ENCODE results near the gene DDX25.
"Not testable (repeated sequence)": the region's sequence is repeated elsewhere in the genome, so short reads cannot be mapped to it uniquely, and the experiment has no call there.

The DDX25 gene

DNA sequence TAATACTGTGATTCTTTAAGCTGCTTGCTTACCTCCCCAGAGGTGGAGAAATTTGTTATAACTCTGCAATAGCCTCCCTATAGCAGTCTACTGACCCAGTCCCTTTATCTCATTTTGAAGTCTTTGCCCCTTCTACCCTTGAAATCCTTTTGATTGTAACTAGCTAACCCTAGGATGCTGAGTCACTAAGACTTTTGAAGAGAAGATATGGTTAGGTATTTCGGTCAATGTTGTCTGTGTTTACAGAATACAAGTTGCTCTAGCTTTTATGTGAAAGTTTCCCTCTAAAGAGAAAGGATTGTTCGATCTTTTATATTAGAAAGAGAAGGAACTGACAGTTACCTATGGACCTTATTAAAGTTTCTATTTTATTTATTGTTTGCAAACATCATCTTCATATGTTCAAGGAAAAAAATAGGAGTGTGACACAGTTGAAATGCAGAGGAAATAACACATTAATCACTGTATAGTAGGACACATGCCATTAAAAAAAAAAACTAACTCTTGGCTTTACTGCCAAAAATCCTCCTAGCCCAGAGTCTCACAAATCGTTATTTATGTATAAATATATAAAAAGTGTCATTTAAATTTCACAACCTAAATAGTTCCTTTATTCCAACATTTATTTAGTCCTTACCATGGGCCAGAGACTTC is 13.7 kb upstream of the DDX25 start:
- peaks cover 14% of the 10 kb centered on the region for H3K36me3 Mint-ChIP-seq
- no peak overlapping the region for H3K4me3 Mint-ChIP-seq
- DNase-seq (ENCODE audit: low spot score in 2 of 2), result no peak
- no peaks in the 10 kb centered on the region for H3K9me3 Mint-ChIP-seq
- no peaks in the 10 kb centered on the region for H3K27me3 Mint-ChIP-seq
- peaks cover 18% of the 10 kb centered on the region for H3K4me1 Mint-ChIP-seq
- ATAC-seq (ENCODE audit: low read depth), result no peak
- H3K27ac Mint-ChIP-seq, result peak overlapping the region; percentile 43

DNA sequence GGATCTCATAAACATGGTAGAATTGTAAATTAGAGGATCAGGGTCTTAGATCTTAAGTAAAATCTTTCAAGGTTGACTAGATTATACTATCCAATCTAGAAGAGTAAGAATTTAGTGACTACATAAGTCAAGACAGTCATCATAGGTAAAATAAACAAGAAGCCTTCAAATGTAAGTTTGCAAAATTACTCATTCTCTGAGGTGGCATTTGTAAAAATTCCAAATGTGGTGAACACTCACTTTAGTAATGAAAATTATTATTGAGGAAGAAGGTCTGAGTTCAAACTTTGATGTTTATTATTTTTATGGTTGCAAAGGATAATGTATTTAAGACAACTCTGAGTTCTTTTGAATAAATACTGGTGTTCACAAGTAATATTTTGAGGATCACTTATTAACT is 12.2 kb upstream of the DDX25 start:
- Mint-ChIP-seq H3K4me3 (no peak overlapping the region), H3K4me1 (peaks cover 14% of the 10 kb centered on the region), H3K27me3 (no peaks in the 10 kb centered on the region), H3K27ac (no peak overlapping the region), H3K36me3 (peaks cover 17% of the 10 kb centered on the region), H3K9me3 (no peaks in the 10 kb centered on the region)
- ATAC-seq (ENCODE audit: low read depth) (no peak), DNase-seq (ENCODE audit: low spot score in 2 of 2) (no peak)

DNA sequence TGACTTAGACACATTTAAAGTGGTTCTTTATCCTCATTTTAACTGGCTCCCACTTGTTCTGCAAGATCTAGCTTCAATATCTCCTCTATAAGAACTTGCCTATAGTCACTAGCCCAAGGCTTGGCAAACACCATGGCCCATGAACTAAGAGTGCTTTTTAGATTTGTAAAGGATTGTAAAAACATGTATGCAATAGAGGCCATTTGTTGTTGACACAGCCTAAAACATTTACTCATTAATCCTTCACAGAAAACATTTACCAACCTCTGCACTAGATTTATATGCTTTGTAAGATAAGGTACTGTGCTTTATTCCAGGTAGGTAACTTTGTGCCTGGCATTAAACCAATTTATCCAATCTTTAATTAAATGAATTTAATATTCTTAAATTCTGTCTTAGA is 11.3 kb upstream of the DDX25 start:
- no peak for DNase-seq (ENCODE audit: low spot score in 2 of 2)
- H3K4me1 Mint-ChIP-seq, result peaks cover 12% of the 10 kb centered on the region
- no peak for ATAC-seq (ENCODE audit: low read depth)
- H3K9me3 Mint-ChIP-seq, result no peaks in the 10 kb centered on the region
- no peak overlapping the region for H3K4me3 Mint-ChIP-seq
- no peak overlapping the region for H3K27ac Mint-ChIP-seq
- peaks cover 16% of the 10 kb centered on the region for H3K36me3 Mint-ChIP-seq
- no peaks in the 10 kb centered on the region for H3K27me3 Mint-ChIP-seq

DNA sequence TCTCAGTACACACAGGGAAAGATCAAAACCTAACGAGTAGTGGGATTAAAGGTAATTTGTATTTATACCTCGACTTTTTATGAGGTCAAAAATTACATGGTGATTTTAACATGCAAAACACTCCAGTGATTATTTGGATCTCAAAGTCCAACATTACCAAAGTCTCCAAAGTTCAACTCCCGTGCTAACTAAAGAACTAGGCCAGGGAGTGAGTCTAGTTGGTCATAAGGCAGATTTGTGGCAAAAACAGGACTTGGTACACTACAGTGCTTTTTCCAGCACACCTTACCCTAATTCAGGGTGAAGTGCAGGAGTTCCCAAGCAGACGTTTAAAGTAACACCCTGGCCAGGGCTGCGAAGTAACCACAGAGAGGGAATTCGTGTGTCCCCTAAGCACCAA is 2.4 kb upstream of the DDX25 start:
- H3K27ac Mint-ChIP-seq, result no peak overlapping the region
- H3K36me3 Mint-ChIP-seq, result peaks cover 14% of the 10 kb centered on the region
- peaks cover 10% of the 10 kb centered on the region for H3K27me3 Mint-ChIP-seq
- H3K4me1 Mint-ChIP-seq, result peaks cover 12% of the 10 kb centered on the region
- ATAC-seq (ENCODE audit: low read depth) (no peak), DNase-seq (ENCODE audit: low spot score in 2 of 2) (no peak)
- peak overlapping the region; percentile 59 for H3K4me3 Mint-ChIP-seq
- H3K9me3 Mint-ChIP-seq, result no peaks in the 10 kb centered on the region

DNA sequence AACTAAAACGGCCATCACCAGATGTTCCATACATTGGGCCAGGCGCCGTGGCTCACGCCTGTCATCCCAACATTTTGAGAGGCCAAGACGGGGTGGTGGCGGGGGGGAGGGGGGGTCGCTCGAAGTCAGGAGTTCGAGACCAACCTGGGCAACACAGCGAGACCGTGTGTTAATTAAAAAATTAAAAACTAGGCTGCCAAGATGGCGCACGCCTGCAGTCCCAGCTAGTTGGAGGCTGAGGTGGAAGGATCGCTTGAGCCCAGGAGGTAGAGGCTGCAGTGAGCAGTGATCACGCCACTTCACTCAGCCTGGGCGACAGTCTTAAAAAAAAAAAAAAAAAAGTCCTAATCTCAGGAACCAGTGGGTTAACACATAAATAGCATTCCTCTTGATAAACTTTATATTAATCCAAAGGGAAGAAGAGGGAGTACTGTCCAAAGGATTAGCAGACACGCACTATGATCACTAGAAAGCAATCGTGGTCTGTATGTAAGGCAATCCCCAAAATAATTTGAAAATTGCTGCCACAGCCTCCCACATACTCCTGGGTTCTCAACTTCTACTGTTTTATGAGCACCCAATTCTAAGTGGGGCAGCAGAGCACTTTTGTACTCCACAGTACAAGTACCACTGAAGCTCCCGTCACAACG is 1.9 kb upstream of the DDX25 start:
- H3K4me1 Mint-ChIP-seq, result peaks cover 12% of the 10 kb centered on the region
- H3K27ac Mint-ChIP-seq, result peak overlapping the region; percentile 87
- peaks cover 14% of the 10 kb centered on the region for H3K36me3 Mint-ChIP-seq
- peak overlapping the region; percentile 91 for H3K4me3 Mint-ChIP-seq
- DNase-seq (ENCODE audit: low spot score in 2 of 2) (no peak), ATAC-seq (ENCODE audit: low read depth) (peak; percentile 3)
- H3K27me3 Mint-ChIP-seq, result peaks cover 10% of the 10 kb centered on the region
- no peaks in the 10 kb centered on the region for H3K9me3 Mint-ChIP-seq

DNA sequence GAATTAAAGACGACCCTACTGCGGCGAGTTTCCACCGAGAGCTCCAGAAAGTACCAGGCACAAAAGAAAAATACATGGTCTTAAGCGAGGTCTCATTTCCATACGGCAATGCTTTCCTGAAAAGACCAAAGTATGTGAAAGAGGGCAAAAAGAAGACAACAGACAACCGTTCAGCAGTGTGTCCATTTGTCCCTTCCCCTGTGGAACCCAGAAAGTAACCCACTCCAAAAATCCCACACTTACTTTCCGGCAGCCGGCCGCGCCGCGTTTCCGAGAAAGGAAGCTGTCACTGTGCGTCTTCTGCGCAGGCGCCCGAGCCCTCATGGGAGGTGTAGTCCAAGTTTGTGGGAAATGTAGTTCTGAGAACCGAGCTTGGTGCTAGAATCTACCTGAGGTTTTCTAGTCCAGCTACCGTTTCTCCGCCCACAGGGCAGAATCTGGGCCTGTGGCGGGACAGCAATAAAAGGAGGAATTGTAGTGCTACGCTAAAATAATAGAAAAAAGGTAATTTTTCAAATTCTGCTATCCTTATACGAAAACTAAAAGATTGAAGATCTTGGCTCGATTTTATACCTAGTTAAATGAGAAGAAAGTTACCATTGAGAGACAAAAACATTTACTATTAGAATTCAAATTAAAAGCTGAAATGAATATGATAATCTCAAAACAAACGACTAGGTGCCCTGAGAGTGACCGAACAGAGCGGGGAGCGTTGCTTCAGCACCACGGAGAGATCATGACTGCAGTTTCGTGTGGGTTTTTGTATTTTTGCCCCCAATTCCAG is 1.2 kb upstream of the DDX25 start, which contains the start of gene PUS3:
Gene PUS3, minus strand, starts transcription at position 280 of the 784 bp plus-strand sequence. CDS start 6,922 bp downstream, outside the sequence.
- peak within 1 kb of the TSS; percentile 87 for H3K27ac Mint-ChIP-seq
- no peaks in the 10 kb centered on the region for H3K9me3 Mint-ChIP-seq
- peaks cover 10% of the 10 kb centered on the region for H3K27me3 Mint-ChIP-seq
- H3K36me3 Mint-ChIP-seq, result peaks cover 14% of the 10 kb centered on the region
- ATAC-seq (ENCODE audit: low read depth) (peak; percentile 98), DNase-seq (ENCODE audit: low spot score in 2 of 2) (peak; percentile 72 to 76)
- peaks cover 12% of the 10 kb centered on the region for H3K4me1 Mint-ChIP-seq
- H3K4me3 Mint-ChIP-seq, result peak within 1 kb of the TSS; percentile 91

DNA sequence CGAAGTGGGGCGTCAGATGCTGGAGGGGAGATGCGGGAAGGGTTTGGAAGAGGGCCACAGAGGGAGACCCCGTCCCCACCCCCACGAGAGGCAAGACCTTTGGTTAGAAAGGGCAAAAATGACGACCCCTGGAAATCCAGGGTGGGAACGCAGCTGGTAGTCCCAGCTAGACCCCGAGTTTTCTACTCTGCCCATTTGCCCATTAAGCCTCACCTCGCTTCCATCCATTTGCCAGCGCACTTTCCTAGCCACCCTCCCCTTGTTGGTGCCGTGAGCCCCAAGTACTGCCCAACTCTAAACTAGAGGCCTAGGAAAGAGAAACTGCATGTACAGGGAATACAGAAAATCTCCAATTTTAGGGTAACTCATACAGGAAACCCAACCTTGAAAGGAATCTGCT is 370 bp downstream of the DDX25 start:
- no peak for DNase-seq (ENCODE audit: low spot score in 2 of 2)
- H3K9me3 Mint-ChIP-seq, result no peaks in the 10 kb centered on the region
- peaks cover 9% of the 10 kb centered on the region for H3K36me3 Mint-ChIP-seq
- peaks cover 12% of the 10 kb centered on the region for H3K4me1 Mint-ChIP-seq
- H3K4me3 Mint-ChIP-seq, result peak overlapping the region; percentile 27
- no peak overlapping the region for H3K27ac Mint-ChIP-seq
- no peak for ATAC-seq (ENCODE audit: low read depth)
- peaks cover 10% of the 10 kb centered on the region for H3K27me3 Mint-ChIP-seq

DNA sequence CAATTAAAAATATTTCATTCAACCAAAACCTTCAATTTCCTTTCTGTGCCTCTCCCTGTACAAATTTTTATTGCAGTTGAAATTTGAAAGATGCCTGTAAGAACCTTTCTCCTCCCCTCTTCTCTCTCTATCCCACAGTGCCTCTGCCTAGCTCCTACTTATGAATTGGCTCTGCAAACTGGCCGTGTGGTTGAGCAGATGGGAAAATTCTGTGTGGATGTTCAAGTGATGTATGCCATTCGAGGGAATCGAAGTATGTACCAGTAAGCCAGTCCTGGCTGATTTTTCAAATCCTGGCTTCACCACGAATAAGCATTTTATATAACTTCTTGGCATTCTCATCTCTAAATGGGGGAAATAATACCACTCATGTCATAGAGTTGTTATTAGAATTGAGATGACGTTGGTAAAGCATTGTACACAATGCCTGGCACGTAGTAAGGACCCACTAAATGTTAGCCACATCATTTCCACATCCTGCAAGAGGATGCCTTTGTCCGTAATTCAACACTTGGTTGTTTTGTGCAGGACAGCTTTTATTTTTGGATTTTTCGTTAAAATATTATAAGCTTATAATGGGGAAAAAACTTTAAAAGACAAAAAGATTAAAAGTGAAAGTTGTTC is 6.0 kb downstream of the DDX25 start:
- H3K4me1 Mint-ChIP-seq, result no peaks in the 10 kb centered on the region
- no peaks in the 10 kb centered on the region for H3K9me3 Mint-ChIP-seq
- H3K27ac Mint-ChIP-seq, result no peak overlapping the region
- H3K27me3 Mint-ChIP-seq, result peaks cover 15% of the 10 kb centered on the region
- no peaks in the 10 kb centered on the region for H3K36me3 Mint-ChIP-seq
- no peak overlapping the region for H3K4me3 Mint-ChIP-seq
- ATAC-seq (ENCODE audit: low read depth) (no peak), DNase-seq (ENCODE audit: low spot score in 2 of 2) (no peak)

DNA sequence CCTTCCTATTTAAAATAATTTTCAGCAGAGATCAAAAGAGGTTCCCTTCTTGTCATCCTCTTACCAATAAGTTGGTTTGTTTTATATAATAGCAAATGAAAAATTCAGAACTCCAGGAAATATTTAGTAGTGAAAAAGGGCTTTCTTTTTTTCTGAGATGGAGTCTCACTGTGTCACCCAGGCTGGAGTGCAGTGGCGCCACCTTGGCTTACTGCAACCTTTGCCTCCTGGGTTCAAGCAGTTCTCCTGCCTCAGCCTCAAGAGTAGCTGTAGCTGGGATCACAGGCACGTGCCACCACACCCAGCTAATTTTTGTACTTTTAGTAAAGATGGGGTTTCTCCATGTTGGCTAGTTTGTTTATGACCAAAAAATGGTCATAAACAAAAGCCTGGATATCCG is 10.3 kb downstream of the DDX25 start:
- not testable (repeated sequence) for H3K27ac Mint-ChIP-seq; DNase-seq (ENCODE audit: low spot score in 2 of 2); H3K36me3 Mint-ChIP-seq; H3K4me1 Mint-ChIP-seq; H3K9me3 Mint-ChIP-seq; H3K4me3 Mint-ChIP-seq; ATAC-seq (ENCODE audit: low read depth)
- peaks cover 18% of the 10 kb centered on the region for H3K27me3 Mint-ChIP-seq

DNA sequence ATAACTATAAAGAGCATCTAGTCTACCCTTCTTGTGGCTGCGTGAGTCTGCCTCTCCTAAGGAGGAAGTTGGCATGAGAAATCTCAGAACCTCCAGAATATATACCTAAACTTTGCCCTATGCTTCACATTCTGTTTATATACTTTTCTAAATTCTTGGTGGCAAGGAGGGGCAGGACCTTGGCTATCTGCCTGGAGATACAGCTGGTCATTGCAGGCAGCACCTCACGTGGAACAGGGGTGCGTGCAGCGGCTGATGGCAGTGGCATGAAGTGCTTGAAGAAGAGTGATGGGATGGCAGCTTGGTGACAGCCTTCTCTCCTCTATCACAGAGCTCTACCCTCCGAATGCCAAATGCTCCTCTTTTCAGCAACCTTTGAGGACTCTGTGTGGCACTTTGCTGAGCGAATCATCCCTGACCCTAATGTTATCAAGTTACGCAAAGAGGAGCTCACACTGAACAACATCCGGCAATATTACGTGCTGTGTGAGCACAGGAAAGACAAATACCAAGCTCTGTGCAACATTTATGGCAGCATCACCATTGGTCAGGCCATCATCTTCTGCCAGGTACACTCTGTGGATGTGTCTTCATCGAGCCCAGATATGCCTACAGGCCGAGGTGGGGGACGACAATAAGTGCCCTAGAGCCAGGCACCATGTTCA is 12.5 kb downstream of the DDX25 start:
- Mint-ChIP-seq H3K36me3 (no peaks in the 10 kb centered on the region), H3K4me1 (no peaks in the 10 kb centered on the region), H3K9me3 (no peaks in the 10 kb centered on the region), H3K4me3 (no peak overlapping the region), H3K27me3 (peaks cover 13% of the 10 kb centered on the region), H3K27ac (no peak overlapping the region)
- no peak for ATAC-seq (ENCODE audit: low read depth)
- DNase-seq (ENCODE audit: low spot score in 2 of 2), result no peak

DNA sequence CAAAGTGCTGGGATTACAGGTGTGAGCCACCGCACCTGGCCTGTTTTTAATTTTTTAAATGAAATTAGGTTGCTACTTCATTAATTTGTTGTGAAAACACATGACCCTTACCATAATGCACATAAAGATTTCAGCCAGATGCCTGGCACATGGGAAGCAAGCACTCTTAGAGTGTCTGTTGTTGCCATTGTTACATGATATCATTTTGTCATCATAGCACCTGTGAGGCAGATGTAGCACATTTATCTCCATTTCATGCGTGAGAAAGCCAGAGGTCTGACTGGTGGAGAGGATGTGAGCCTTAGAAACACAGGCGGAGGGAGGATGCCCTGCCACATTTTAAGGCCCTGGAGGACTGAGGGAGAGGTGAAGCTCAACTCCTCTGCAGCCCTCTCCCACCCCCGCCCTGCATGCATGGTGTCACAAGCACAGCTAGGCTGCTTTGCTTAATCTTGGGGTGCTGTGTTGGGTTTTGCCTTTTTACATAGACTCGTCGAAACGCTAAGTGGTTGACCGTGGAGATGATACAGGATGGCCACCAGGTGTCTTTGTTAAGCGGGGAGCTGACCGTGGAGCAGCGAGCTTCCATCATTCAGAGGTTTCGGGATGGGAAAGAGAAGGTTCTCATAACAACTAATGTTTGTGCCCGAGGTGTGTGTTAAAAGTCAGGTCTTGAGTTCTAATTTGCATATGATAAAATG is 14.0 kb downstream of the DDX25 start:
- no peak for ATAC-seq (ENCODE audit: low read depth)
- Mint-ChIP-seq H3K27ac (no peak overlapping the region), H3K27me3 (peaks cover 13% of the 10 kb centered on the region), H3K4me1 (no peaks in the 10 kb centered on the region), H3K36me3 (no peaks in the 10 kb centered on the region), H3K9me3 (no peaks in the 10 kb centered on the region), H3K4me3 (no peak overlapping the region)
- DNase-seq (ENCODE audit: low spot score in 2 of 2), result no peak

DNA sequence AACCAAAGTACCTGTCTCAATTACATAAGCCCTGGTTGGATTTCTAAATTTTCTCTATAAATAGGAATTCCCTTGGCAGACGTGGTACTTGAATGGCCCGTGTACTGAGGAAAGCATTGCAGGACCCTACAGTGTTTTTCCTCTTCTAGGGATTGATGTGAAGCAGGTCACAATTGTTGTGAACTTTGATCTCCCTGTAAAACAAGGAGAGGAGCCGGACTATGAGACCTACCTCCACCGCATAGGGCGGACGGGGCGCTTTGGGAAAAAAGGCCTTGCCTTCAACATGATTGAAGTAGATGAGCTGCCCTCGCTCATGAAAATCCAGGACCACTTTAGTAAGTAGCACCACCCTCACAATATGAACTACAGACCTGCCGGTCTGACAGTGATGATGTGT is 16.7 kb downstream of the DDX25 start:
- Mint-ChIP-seq H3K9me3 (no peaks in the 10 kb centered on the region), H3K27ac (no peak overlapping the region), H3K36me3 (no peaks in the 10 kb centered on the region), H3K27me3 (peaks cover 16% of the 10 kb centered on the region), H3K4me1 (no peaks in the 10 kb centered on the region), H3K4me3 (no peak overlapping the region)
- ATAC-seq (ENCODE audit: low read depth), result no peak
- DNase-seq (ENCODE audit: low spot score in 2 of 2), result no peak

DNA sequence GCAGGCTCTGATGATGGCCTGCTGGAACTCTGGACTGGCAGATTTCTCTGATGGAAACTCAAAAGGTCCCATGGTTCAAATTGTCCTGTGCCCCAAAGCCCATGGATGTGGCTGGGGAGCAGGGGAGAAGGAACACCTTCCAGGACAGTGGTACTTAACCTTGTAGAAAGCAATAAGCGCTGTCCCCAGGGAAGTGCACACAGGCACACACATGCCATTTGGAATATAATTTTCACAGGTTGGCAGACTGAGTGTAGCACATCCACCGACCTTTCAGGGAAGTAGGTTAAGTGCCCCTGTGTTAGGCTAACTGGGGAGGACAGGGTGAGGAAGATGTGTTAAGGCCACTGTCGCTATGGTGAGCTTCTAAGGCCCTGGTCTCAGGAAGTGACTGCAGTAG is 17.8 kb downstream of the DDX25 start:
- no peaks in the 10 kb centered on the region for H3K36me3 Mint-ChIP-seq
- H3K9me3 Mint-ChIP-seq, result no peaks in the 10 kb centered on the region
- no peak for DNase-seq (ENCODE audit: low spot score in 2 of 2)
- H3K4me1 Mint-ChIP-seq, result no peaks in the 10 kb centered on the region
- ATAC-seq (ENCODE audit: low read depth), result no peak
- no peak overlapping the region for H3K27ac Mint-ChIP-seq
- no peak overlapping the region for H3K4me3 Mint-ChIP-seq
- peaks cover 16% of the 10 kb centered on the region for H3K27me3 Mint-ChIP-seq

Measured in memory B cell (primary cell).